CD4-positive, alpha-beta memory T cell (primary cell): ENCODE data around the gene PLEKHA1. TPM values are rescaled to one million over a fixed set of nuclear protein-coding genes. Genes with fewer than 3 reads are reported as not detected.

Source experiments
- CTCF ChIA-PET: fragments of 350-600 bp; sonication (Branson Sonifier 250); formaldehyde crosslinking; loops from one replicate; lab custom pipeline; 2021; ENCODE audit warnings: inconsistent platforms; ENCODE audit not compliant: partially characterized antibody; lab: Charles Lee
- POLR2A ChIA-PET: fragments of 350-600 bp; sonication (Branson Sonifier 250); formaldehyde crosslinking; loops from one replicate; lab custom pipeline; 2021; ENCODE audit not compliant: partially characterized antibody; lab: Charles Lee
- DNase-seq, 5 donors: peaks; one replicate each; pipeline versions ENCODE4 v3.0.0 to v3.0.0-alpha.2; 2020 to 2022; ENCODE audit warnings: mixed read lengths in 1 of 5
- H3K27ac ChIP-seq: one replicate; pipeline ENCODE4 v1.7.0; 2013; ENCODE audit warnings: low read depth, low read length
- H3K27me3 ChIP-seq: 2 replicates; pipeline ENCODE4 v1.7.0; 2013; ENCODE audit warnings: mild to moderate bottlenecking, low read length, moderate library complexity; ENCODE audit not compliant: insufficient read depth
- H3K36me3 ChIP-seq: 2 replicates; pipeline ENCODE4 v1.7.0; 2013; ENCODE audit warnings: mild to moderate bottlenecking, low read length, moderate library complexity; ENCODE audit not compliant: insufficient read depth
- H3K4me1 ChIP-seq: 2 replicates; pipeline ENCODE4 v1.7.0; 2013; ENCODE audit warnings: mild to moderate bottlenecking, low read length, moderate library complexity; ENCODE audit not compliant: insufficient read depth
- H3K4me3 ChIP-seq, 2 donors: one replicate each; pipeline ENCODE4 v1.7.0; 2013; ENCODE audit warnings: low read length in 2 of 2, mild to moderate bottlenecking in 1 of 2
- H3K9me3 ChIP-seq, 2 donors: one replicate each; pipeline ENCODE4 v1.7.0; 2013; ENCODE audit warnings: low read length in 2 of 2, control low read depth in 1 of 2; ENCODE audit not compliant: control insufficient read depth in 1 of 2
- H3K27ac Mint-ChIP-seq, 7 donors: one replicate each; pipeline ENCODE4 v1.8.0; 2020 to 2021; ENCODE audit warnings: mixed read lengths in 7 of 7, mild to moderate bottlenecking in 6 of 7, inconsistent platforms in 3 of 7, moderate library complexity in 3 of 7
- H3K27me3 Mint-ChIP-seq, 2 donors: one replicate each; pipeline ENCODE4 v1.8.0; 2020 to 2021; ENCODE audit warnings: mixed read lengths in 2 of 2
- H3K36me3 Mint-ChIP-seq, 2 donors: one replicate each; pipeline ENCODE4 v1.8.0; 2020 to 2021; ENCODE audit warnings: mixed read lengths in 2 of 2, inconsistent platforms in 1 of 2, mild to moderate bottlenecking in 1 of 2
- H3K4me1 Mint-ChIP-seq, 4 donors: one replicate each; pipeline ENCODE4 v1.8.0; 2020 to 2021; ENCODE audit warnings: mixed read lengths in 4 of 4, mild to moderate bottlenecking in 1 of 4
- H3K4me3 Mint-ChIP-seq, 8 donors: one replicate each; pipeline ENCODE4 v1.8.0; 2020 to 2021; ENCODE audit warnings: mixed read lengths in 8 of 8, mild to moderate bottlenecking in 7 of 8, moderate library complexity in 6 of 8, inconsistent platforms in 3 of 8
- H3K9me3 Mint-ChIP-seq, 8 donors: one replicate each; pipeline ENCODE4 v1.8.0; 2020 to 2021; ENCODE audit warnings: mixed read lengths in 8 of 8, mild to moderate bottlenecking in 5 of 8, inconsistent platforms in 3 of 8, moderate library complexity in 1 of 8
- intact Hi-C: fragments of 100-400 bp; cut with micrococcal nuclease; formaldehyde crosslinking; loops from one replicate; pipeline ENCODE4 v1.15.1; 2023
- polyA plus RNA-seq, 2 donors: library from polyadenylated mRNA; unstranded; fragments of 300-500 nt; fragmentation: Illumina TruSeq; gene quantifications; one replicate each; pipeline ENCODE4 v1.2.3, GENCODE V29; 2021
- total RNA-seq, 2 experiments: library from RNA; stranded (reverse); gene quantifications; one replicate each; pipeline ENCODE4 v1.2.3, GENCODE V29; 2021

The PLEKHA1 gene
- total and polyA plus RNA-seq, 4 experiments from 2014 or later: 62.9 to 92.9 (median 80.1) TPM

DNA sequence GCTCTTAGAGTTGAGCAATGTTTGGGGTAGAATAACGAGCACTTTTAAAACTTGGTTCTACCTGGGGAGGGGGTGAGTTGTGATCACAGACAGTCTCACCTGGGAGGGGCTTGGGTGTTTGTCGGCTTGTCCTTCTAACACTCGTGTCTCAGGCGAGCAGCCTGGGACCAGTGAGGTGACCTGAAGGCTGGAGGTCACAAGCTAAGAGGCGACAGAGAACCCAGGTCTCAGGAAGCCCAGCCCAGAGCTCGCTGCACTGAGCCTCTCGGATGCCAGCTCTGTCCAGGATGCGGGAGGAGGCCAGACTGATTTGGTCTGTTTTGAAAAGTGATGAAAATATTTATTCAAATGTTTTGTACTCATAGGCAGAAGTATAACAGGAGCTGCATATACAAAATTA is 98.6 kb downstream of the PLEKHA1 start:
- H3K4me1 ChIP-seq: no peaks in the 10 kb centered on the region
- Mint-ChIP-seq H3K4me3 (no peak overlapping the region), H3K27ac (no peak overlapping the region), H3K36me3 (no peaks in the 10 kb centered on the region), H3K4me1 (peaks cover 3 to 6% (median 6%) of the 10 kb centered on the region in 4 donors), H3K27me3 (peaks cover 2 to 3% of the 10 kb centered on the region in 2 donors), H3K9me3 (no peaks in the 10 kb centered on the region)
- no peak for DNase-seq
- ChIA-PET CTCF (interaction anchor here (1.6 kb wide), 1 partner anchor 130 kb away, joined by 4 read pairs; no protein-coding TSS in a partner anchor), POLR2A (no interaction called here)
- no peaks in the 10 kb centered on the region for H3K9me3 ChIP-seq
- no peak overlapping the region for H3K4me3 ChIP-seq
- no peak overlapping the region for H3K27ac ChIP-seq
- H3K36me3 ChIP-seq: no peaks in the 10 kb centered on the region
- no peaks in the 10 kb centered on the region for H3K27me3 ChIP-seq
- intact Hi-C loops: no loop called here

DNA sequence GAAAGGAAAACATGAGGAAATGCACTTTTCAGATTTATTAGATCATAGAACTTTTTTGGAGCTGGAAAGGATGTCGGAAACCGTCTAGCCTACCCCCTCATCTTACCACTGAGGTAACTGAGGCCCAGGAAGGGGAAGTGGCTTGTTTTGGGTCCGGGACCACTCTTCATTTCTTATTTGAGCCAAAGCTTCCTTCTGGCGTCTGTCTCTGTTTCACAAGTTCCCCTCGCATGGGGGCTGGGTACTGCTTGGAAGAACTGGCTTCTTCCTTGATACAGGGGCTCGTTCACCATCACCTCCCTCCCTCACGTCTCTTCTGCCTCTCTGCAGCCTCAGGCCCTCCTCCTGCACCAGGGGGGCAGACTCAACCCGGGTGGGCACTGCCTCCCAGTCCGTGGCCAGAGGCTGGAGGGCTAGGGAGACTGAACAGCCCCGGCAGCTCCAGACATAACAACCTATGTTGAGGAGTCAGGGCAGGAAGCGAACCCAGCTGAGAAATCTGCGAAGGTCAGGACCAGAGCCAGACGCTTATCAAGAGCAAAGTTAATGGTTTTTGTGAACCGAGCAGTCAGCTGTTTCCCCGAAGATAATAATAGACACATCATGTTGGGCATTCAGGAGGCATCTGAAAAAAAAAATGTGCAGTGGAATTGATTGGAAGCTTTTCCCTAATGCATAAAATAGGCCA is 99.8 kb downstream of the PLEKHA1 start:
- H3K27me3 ChIP-seq: no peaks in the 10 kb centered on the region
- H3K4me1 ChIP-seq: no peaks in the 10 kb centered on the region
- POLR2A ChIA-PET: interaction anchor here (1.0 kb wide), 1 partner anchor 99 kb away, joined by 3 read pairs; the partner anchor contains the start of gene PLEKHA1
- no peaks in the 10 kb centered on the region for H3K9me3 ChIP-seq
- Mint-ChIP-seq H3K36me3 (no peaks in the 10 kb centered on the region), H3K27me3 (peaks cover 0 to 2% of the 10 kb centered on the region in 2 donors), H3K4me1 (peaks cover 3 to 6% (median 6%) of the 10 kb centered on the region in 4 donors), H3K27ac (peak overlapping the region in 1 of 7 donors; percentile 31), H3K9me3 (no peaks in the 10 kb centered on the region), H3K4me3 (no peak overlapping the region)
- intact Hi-C loops: no loop called here
- no peak overlapping the region for H3K4me3 ChIP-seq
- DNase-seq: no peak
- CTCF ChIA-PET: no interaction called here
- no peak overlapping the region for H3K27ac ChIP-seq
- H3K36me3 ChIP-seq: no peaks in the 10 kb centered on the region

DNA sequence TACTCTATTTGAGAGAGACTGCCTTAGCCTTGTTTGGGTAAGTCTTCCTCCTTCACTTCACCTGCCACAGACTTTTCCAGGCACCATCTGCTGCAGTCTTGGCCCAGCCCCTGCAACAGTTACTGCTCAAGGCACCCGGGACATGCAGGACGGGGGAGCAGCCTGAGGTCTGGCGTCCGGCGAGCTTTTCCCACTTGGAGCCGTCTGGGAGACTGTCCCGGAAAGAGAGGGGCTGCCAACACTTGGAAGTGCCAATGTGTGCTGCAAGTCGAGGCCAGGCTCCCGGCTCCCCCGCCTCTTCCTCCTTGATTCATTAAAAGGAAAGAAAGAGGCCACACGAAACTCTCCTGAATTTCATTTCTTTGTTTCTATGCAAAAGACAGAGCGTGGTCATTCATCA is 100.6 kb downstream of the PLEKHA1 start:
- Histone ChIP-seq H3K4me3 (no peak overlapping the region), H3K27me3 (no peaks in the 10 kb centered on the region), H3K27ac (no peak overlapping the region), H3K9me3 (no peaks in the 10 kb centered on the region), H3K36me3 (no peaks in the 10 kb centered on the region), H3K4me1 (no peaks in the 10 kb centered on the region)
- POLR2A ChIA-PET: no interaction called here
- H3K27me3 Mint-ChIP-seq: peaks cover 0 to 2% of the 10 kb centered on the region in 2 donors
- H3K27ac Mint-ChIP-seq: no peak overlapping the region
- no peak overlapping the region for H3K4me3 Mint-ChIP-seq
- DNase-seq: no peak
- H3K36me3 Mint-ChIP-seq: no peaks in the 10 kb centered on the region
- CTCF ChIA-PET: no interaction called here
- H3K4me1 Mint-ChIP-seq: peaks cover 3 to 6% (median 6%) of the 10 kb centered on the region in 4 donors
- no peaks in the 10 kb centered on the region for H3K9me3 Mint-ChIP-seq
- intact Hi-C loops: no loop called here

DNA sequence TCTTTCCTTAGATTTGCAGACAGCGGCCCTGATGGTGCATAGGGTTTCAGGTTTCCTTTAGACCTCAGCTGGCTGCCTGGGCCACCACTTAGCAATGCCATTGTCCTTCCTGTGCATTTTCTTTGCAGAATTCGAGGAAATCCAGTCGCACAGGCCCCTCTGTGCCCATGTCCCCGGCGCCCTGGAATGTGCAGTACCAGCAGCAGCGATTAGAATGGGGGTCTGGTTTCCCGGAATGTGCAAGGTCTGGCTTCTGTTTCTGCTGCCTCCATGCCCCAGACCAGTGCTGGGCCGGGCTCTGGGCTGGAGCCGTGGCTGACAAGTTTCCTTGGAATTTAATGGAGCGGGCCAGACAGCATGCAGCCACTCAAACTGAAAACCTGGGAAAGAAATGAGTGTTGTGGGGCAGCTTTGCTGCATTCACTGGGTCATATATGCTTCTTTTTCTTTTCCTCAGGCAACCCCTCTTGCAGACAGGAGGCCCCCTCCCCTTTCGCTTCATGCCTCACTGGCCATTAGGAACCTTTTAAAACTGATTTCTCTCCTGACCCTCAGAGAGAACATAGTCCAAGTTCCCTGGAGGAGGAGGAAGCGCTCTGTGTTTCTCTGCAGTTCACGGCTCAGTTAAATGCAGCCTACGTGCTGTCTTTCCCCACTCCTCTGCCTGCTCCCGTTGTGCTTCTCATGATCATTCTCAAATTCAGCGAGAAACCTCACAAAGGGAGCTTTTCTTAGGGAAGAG is 101.3 kb downstream of the PLEKHA1 start:
- ChIA-PET POLR2A (no interaction called here), CTCF (no interaction called here)
- no peaks in the 10 kb centered on the region for H3K9me3 Mint-ChIP-seq
- Histone ChIP-seq H3K27me3 (no peaks in the 10 kb centered on the region), H3K4me3 (no peak overlapping the region), H3K36me3 (no peaks in the 10 kb centered on the region), H3K27ac (no peak overlapping the region), H3K9me3 (no peaks in the 10 kb centered on the region), H3K4me1 (no peaks in the 10 kb centered on the region)
- H3K27ac Mint-ChIP-seq: no peak overlapping the region
- H3K27me3 Mint-ChIP-seq: peaks cover 0 to 3% of the 10 kb centered on the region in 2 donors
- intact Hi-C loops: no loop called here
- no peak overlapping the region for H3K4me3 Mint-ChIP-seq
- H3K36me3 Mint-ChIP-seq: no peaks in the 10 kb centered on the region
- DNase-seq: no peak
- peaks cover 3 to 6% (median 6%) of the 10 kb centered on the region in 4 donors for H3K4me1 Mint-ChIP-seq

DNA sequence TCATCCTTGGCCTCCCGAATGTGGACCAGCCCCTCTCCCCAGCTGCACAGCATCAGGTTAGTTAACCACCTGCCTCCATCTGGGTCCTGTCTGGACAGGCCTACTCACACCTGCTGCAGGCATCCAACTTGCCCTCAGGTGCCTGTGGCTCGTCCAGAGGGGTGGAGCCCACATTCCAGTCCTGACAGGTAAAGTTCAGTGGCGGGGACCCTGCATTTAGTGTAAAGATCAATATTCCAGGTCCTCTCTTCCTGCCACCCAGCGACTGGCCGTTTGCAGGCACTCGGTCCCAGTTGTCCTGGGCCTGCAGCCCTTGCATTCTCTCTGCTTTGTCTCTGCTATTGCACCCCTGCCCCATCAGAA is 101.8 kb downstream of the PLEKHA1 start:
- H3K9me3 Mint-ChIP-seq: no peaks in the 10 kb centered on the region
- H3K4me1 ChIP-seq: no peaks in the 10 kb centered on the region
- no peaks in the 10 kb centered on the region for H3K36me3 ChIP-seq
- DNase-seq: no peak
- no peak overlapping the region for H3K4me3 ChIP-seq
- no peak overlapping the region for H3K4me3 Mint-ChIP-seq
- CTCF ChIA-PET: no interaction called here
- POLR2A ChIA-PET: no interaction called here
- H3K27ac Mint-ChIP-seq: no peak overlapping the region
- peaks cover 0 to 1% of the 10 kb centered on the region in 2 donors for H3K27me3 Mint-ChIP-seq
- intact Hi-C loops: no loop called here
- H3K27ac ChIP-seq: no peak overlapping the region
- H3K36me3 Mint-ChIP-seq: no peaks in the 10 kb centered on the region
- H3K4me1 Mint-ChIP-seq: peaks cover 3 to 6% (median 6%) of the 10 kb centered on the region in 4 donors
- H3K27me3 ChIP-seq: no peaks in the 10 kb centered on the region
- no peaks in the 10 kb centered on the region for H3K9me3 ChIP-seq

DNA sequence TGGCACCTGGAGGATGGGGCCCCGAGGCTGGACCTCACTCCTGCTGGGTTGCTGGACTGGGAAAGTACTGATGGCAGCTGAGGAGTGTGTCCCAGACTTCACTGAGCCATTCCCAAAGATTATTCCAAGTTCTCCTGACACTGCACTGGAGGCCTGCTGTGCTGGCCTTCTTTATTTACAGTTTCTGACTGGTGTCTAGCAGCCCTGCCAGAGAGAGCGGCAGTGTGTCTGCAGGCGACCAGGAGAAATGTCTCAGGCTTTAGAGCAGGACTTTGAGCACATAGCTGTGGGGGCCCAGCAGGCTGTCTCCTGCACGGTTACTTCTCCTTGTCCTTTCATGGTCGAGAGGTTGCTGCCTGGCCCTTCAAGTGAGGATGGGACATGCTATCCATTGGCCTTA is 102.9 kb downstream of the PLEKHA1 start:
- no peak overlapping the region for H3K27ac Mint-ChIP-seq
- Histone ChIP-seq H3K27me3 (no peaks in the 10 kb centered on the region), H3K9me3 (no peaks in the 10 kb centered on the region), H3K4me1 (no peaks in the 10 kb centered on the region), H3K4me3 (no peak overlapping the region), H3K36me3 (no peaks in the 10 kb centered on the region), H3K27ac (no peak overlapping the region)
- ChIA-PET CTCF (no interaction called here), POLR2A (no interaction called here)
- H3K36me3 Mint-ChIP-seq: no peaks in the 10 kb centered on the region
- intact Hi-C loops: no loop called here
- peaks cover 0 to 6% (median 1%) of the 10 kb centered on the region in 8 donors for H3K9me3 Mint-ChIP-seq
- H3K4me1 Mint-ChIP-seq: peaks cover 3 to 6% (median 6%) of the 10 kb centered on the region in 4 donors
- peak overlapping the region in 1 of 8 donors; percentile 13 for H3K4me3 Mint-ChIP-seq
- no peak for DNase-seq
- H3K27me3 Mint-ChIP-seq: peaks cover 0 to 4% of the 10 kb centered on the region in 2 donors

DNA sequence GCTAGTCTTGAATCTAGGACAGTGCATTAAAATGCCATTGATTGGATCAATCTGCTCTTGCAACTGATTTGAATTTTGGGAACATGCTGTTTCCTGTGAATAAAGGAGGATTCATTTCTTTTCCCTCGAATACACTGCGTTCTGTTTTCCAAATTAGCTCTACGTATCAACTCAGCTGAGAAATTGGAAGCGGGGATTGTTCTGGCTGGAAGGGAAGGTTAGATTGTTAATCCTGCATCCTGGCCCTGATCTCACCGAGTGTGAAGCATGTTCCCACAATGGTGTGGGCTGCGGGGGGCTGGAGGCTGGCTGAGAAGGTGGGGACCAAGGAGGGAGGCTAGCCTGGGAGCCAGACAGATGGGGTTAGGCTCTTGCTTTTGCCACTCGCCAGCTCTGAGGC is 104.5 kb downstream of the PLEKHA1 start:
- H3K27me3 ChIP-seq: no peaks in the 10 kb centered on the region
- peaks cover 0 to 4% of the 10 kb centered on the region in 2 donors for H3K27me3 Mint-ChIP-seq
- no peaks in the 10 kb centered on the region for H3K36me3 ChIP-seq
- H3K36me3 Mint-ChIP-seq: no peaks in the 10 kb centered on the region
- ChIA-PET CTCF (interaction anchor here (1.3 kb wide), 2 partner anchors 12 to 91 kb away, joined by 3 read pairs; no protein-coding TSS in a partner anchor), POLR2A (interaction anchor here (1.5 kb wide), 1 partner anchor 12 kb away, joined by 3 read pairs; no protein-coding TSS in a partner anchor)
- H3K9me3 Mint-ChIP-seq: peaks cover 0 to 6% (median 2%) of the 10 kb centered on the region in 8 donors
- DNase-seq: no peak
- H3K27ac Mint-ChIP-seq: no peak overlapping the region
- no peak overlapping the region for H3K4me3 ChIP-seq
- H3K27ac ChIP-seq: no peak overlapping the region
- intact Hi-C loops: no loop called here
- no peaks in the 10 kb centered on the region for H3K9me3 ChIP-seq
- no peak overlapping the region for H3K4me3 Mint-ChIP-seq
- no peaks in the 10 kb centered on the region for H3K4me1 ChIP-seq
- H3K4me1 Mint-ChIP-seq: peaks cover 3 to 6% (median 6%) of the 10 kb centered on the region in 4 donors
